ENCODE data around the gene HPN. TPM values are rescaled to one million over a fixed set of nuclear protein-coding genes. Genes with fewer than 3 reads are reported as not detected.

HPN gene
- total and polyA plus RNA-seq, 10 of the 15 experiments (the other 5 are each of a cell fraction or from before 2014, with no cell fraction given): 0.21 to 0.35 TPM; not detected in 8

DNA sequence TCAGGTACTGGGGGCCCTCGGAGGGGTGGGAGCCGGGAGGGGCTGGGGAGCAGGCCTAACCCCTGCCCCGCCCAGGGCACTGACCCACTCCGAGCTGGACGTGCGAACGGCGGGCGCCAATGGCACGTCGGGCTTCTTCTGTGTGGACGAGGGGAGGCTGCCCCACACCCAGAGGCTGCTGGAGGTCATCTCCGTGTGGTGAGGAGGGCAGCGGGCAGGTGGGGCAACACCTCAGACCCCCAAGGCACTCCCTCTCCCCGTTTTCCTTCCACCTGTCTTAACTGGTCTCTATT, 18.2 kb downstream of the HPN start:
- no TSS peak for BruUV-seq (replicated peaks)
- ATAC-seq (no peak), FAIRE-seq (no peak), DNase-seq (ENCODE audit: low read depth, low spot score) (no peak)
- CTCF ChIA-PET: interaction anchor here (2.3 to 8.2 kb wide), 2 partner anchors 15 to 27 kb away, joined by 5 to 56 read pairs; no protein-coding TSS in a partner anchor
- WGBS (ENCODE audit: insufficient coverage, insufficient replicate concordance, low lambda C conversion rate, missing lambda C conversion rate): 61% methylated on average over 12 of the region's 15 CpGs
- RAD21 ChIA-PET (ENCODE audit: unreplicated experiment): no interaction called here
- H2AFZ ChIP-seq (ENCODE audit: control insufficient read depth, low read depth, low read length): no peak overlapping the region
- intact Hi-C loops (cut with micrococcal nuclease; ENCODE audit: unreplicated experiment) (no loop called here), in situ Hi-C loops (cut with MboI) (no loop called here)
- no peak overlapping the region for H3K4me2 ChIP-seq (ENCODE audit: control insufficient read depth, insufficient read depth)
- H3K4me1 ChIP-seq (ENCODE audit: control insufficient read depth, insufficient read depth, low read length): no peaks in the 10 kb centered on the region
- TF ChIP-seq ZNF592 (IDR thresholded peaks at IDR 0.05): no peak
- no peak for TF ChIP-seq SMAD5 (IDR thresholded peaks at IDR 0.05; ENCODE audit: low read depth)
- TF ChIP-seq FOS (IDR thresholded peaks at IDR 0.05; ENCODE audit: borderline replicate concordance, extremely low read depth, insufficient read length): no peak
- TF ChIP-seq ZNF217 (IDR thresholded peaks at IDR 0.05): no peak
- TF ChIP-seq, protein P1, sequence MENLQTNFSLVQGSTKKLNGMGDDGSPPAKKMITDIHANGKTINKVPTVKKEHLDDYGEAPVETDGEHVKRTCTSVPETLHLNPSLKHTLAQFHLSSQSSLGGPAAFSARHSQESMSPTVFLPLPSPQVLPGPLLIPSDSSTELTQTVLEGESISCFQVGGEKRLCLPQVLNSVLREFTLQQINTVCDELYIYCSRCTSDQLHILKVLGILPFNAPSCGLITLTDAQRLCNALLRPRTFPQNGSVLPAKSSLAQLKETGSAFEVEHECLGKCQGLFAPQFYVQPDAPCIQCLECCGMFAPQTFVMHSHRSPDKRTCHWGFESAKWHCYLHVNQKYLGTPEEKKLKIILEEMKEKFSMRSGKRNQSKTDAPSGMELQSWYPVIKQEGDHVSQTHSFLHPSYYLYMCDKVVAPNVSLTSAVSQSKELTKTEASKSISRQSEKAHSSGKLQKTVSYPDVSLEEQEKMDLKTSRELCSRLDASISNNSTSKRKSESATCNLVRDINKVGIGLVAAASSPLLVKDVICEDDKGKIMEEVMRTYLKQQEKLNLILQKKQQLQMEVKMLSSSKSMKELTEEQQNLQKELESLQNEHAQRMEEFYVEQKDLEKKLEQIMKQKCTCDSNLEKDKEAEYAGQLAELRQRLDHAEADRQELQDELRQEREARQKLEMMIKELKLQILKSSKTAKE (IDR thresholded peaks at IDR 0.05; ENCODE audit: low read depth, poor library complexity, severe bottlenecking): no peak
- no peak for TF ChIP-seq RAD51 (IDR thresholded peaks at IDR 0.05)
- TF ChIP-seq ZBED1 (IDR thresholded peaks at IDR 0.05; ENCODE audit: borderline replicate concordance): no peak
- no peak for TF ChIP-seq HCFC1 (IDR thresholded peaks at IDR 0.05; ENCODE audit: low read length)
- no peak for TF ChIP-seq CREM (IDR thresholded peaks at IDR 0.05; ENCODE audit: low read depth)
- SMC1A ChIA-PET (ENCODE audit: uncharacterized antibody, unreplicated experiment): no interaction called here
- H3K27me3 ChIP-seq (replicated peaks in 1 of 2; ENCODE audit: control insufficient read depth in 2 of 2, insufficient read depth in 2 of 2, low read length in 1 of 2): no peaks in the 10 kb centered on the region; a peak in 1 of 4 replicates
- POLR2A ChIA-PET: no interaction called here
- no peak overlapping the region for H3K4me3 ChIP-seq
- H4K20me1 ChIP-seq (ENCODE audit: control insufficient read depth, insufficient read depth): no peaks in the 10 kb centered on the region
- H3K27ac ChIP-seq (ENCODE audit: control insufficient read depth, insufficient read depth): no peak overlapping the region
- H3K9ac ChIP-seq (ENCODE audit: control insufficient read depth, insufficient read depth, low read length): no peak overlapping the region
- no peaks in the 10 kb centered on the region for H3K36me3 ChIP-seq (ENCODE audit: control insufficient read depth in 2 of 2, insufficient read depth in 2 of 2, low read length in 1 of 2)
- no peaks in the 10 kb centered on the region for H3K79me2 ChIP-seq (ENCODE audit: control insufficient read depth, insufficient read depth, low read length)
- H3K9me3 ChIP-seq (replicated peaks; ENCODE audit: control insufficient read depth, insufficient read depth, low read length): no peaks in the 10 kb centered on the region
